Neutrophil (primary cell): ENCODE results near the gene CTAGE9.

Experiments
- H3K27ac ChIP-seq: fragments of 200-600 bp; sonication (generic); 2 replicates; pipeline ENCODE4 v1.5.1; 2016; ENCODE audit warnings: mild to moderate bottlenecking, moderate library complexity
- H3K27me3 ChIP-seq: fragments of 200-600 bp; sonication (generic); 2 replicates; pipeline ENCODE4 v1.6.0; 2016; ENCODE audit warnings: mild to moderate bottlenecking
- H3K36me3 ChIP-seq: fragments of 200-600 bp; sonication (generic); 2 replicates; pipeline ENCODE4 v1.5.1; 2017
- H3K4me1 ChIP-seq, 2 experiments: fragments of 200-600 bp in 1 of 2; sonication (generic) in 1 of 2; 1 replicate in 1 of 2; 2 replicates in 1 of 2; pipeline versions ENCODE4 v1.5.1 to v1.6.1; 2013 to 2016; ENCODE audit warnings: low read depth in 1 of 2, low read length in 1 of 2, mild to moderate bottlenecking in 1 of 2, moderate library complexity in 1 of 2; ENCODE audit not compliant: control insufficient read depth in 1 of 2, insufficient read depth in 1 of 2
- H3K4me3 ChIP-seq, 2 experiments: fragments of 200-600 bp in 1 of 2; sonication (generic) in 1 of 2; 1 replicate in 1 of 2; 2 replicates in 1 of 2; pipeline ENCODE4 v1.5.1; 2013 to 2016; ENCODE audit warnings: low read depth in 1 of 2, low read length in 1 of 2, mild to moderate bottlenecking in 1 of 2, moderate library complexity in 1 of 2
- H3K9me3 ChIP-seq: fragments of 200-600 bp; sonication (generic); 2 replicates; pipeline ENCODE4 v1.5.1; 2016
- TF ChIP-seq, protein P1 (sequence below): fragments of 200-600 bp; sonication (generic); IDR thresholded peaks from 2 replicates; pipeline ENCODE4 v1.5.1; 2016; ENCODE audit warnings: antibody characterized with exemption

CTAGE9 gene

DNA sequence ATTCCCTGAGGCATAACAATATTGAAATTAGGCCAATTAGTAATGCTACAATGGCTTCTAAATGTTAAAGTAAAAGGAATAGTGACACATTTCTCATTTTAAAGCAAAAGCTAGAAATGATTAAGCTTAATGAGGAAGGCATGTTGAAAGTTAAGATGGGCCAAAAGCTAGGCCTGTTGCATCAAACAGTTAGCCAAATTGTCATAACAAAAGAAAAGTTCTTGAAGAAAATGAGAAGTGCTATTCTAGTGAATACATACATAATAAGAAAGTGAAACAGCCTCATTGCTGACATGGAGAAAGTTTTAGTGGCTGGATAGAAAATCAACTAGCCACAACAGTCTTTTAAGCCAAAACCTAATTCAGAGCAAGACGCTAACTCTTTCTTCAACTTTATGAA lies 22.5 kb downstream of the CTAGE9 start:
- H3K4me1 ChIP-seq = no peaks in the 10 kb centered on the region
- H3K27me3 ChIP-seq = no peaks in the 10 kb centered on the region
- no peaks in the 10 kb centered on the region for H3K36me3 ChIP-seq
- no peak overlapping the region for H3K4me3 ChIP-seq
- TF ChIP-seq, protein P1, sequence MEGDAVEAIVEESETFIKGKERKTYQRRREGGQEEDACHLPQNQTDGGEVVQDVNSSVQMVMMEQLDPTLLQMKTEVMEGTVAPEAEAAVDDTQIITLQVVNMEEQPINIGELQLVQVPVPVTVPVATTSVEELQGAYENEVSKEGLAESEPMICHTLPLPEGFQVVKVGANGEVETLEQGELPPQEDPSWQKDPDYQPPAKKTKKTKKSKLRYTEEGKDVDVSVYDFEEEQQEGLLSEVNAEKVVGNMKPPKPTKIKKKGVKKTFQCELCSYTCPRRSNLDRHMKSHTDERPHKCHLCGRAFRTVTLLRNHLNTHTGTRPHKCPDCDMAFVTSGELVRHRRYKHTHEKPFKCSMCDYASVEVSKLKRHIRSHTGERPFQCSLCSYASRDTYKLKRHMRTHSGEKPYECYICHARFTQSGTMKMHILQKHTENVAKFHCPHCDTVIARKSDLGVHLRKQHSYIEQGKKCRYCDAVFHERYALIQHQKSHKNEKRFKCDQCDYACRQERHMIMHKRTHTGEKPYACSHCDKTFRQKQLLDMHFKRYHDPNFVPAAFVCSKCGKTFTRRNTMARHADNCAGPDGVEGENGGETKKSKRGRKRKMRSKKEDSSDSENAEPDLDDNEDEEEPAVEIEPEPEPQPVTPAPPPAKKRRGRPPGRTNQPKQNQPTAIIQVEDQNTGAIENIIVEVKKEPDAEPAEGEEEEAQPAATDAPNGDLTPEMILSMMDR = no peak
- H3K27ac ChIP-seq = no peak overlapping the region
- H3K9me3 ChIP-seq = no peaks in the 10 kb centered on the region

- no peaks in the 10 kb centered on the region for H3K27me3 ChIP-seq
- H3K27ac ChIP-seq = no peak overlapping the region
- H3K9me3 ChIP-seq = no peaks in the 10 kb centered on the region
- H3K4me1 ChIP-seq = no peaks in the 10 kb centered on the region
- TF ChIP-seq, protein P1 = no peak
- H3K36me3 ChIP-seq = no peaks in the 10 kb centered on the region
- H3K4me3 ChIP-seq = no peak overlapping the region
Observed at GRCh38 chr6:131687022-131687421, 23.8 kb downstream of the CTAGE9 start.

DNA sequence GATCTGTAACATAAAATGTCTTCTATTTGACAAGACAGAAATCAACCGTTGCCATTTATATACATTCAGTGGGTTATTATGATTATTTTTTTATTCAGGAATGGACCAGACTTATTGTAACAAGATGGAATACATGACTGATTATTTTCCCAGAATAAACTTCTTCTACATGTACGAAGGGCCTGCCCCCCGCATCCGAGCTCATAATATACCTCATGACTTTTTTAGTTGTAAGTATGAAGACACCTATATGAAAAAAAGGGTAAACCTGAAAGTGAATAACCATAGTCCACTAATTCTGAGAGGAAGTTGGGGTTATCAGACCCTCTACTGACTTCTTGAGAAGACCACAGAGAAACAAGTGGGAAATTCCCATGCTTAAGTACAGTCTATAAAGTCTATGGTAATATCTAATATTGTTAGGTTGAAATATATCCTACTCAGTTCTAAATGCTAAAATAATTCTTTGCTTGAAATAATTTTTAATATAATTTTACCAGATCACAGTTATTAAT lies 25.5 kb downstream of the CTAGE9 start:
- TF ChIP-seq, protein P1 = no peak
- Histone ChIP-seq H3K27ac (no peak overlapping the region), H3K27me3 (no peaks in the 10 kb centered on the region), H3K36me3 (no peaks in the 10 kb centered on the region), H3K4me3 (no peak overlapping the region), H3K4me1 (no peaks in the 10 kb centered on the region), H3K9me3 (no peaks in the 10 kb centered on the region)

GRCh38 chr6:131683479-131683878 lies 27.3 kb downstream of the CTAGE9 start:
- Histone ChIP-seq H3K4me1 (no peaks in the 10 kb centered on the region), H3K4me3 (no peak overlapping the region), H3K36me3 (no peaks in the 10 kb centered on the region), H3K9me3 (no peaks in the 10 kb centered on the region), H3K27me3 (no peaks in the 10 kb centered on the region), H3K27ac (no peak overlapping the region)
- TF ChIP-seq, protein P1 = no peak

- H3K36me3 ChIP-seq = no peaks in the 10 kb centered on the region
- no peaks in the 10 kb centered on the region for H3K9me3 ChIP-seq
- H3K27ac ChIP-seq = no peak overlapping the region
- no peaks in the 10 kb centered on the region for H3K4me1 ChIP-seq
- no peak overlapping the region for H3K4me3 ChIP-seq
- no peaks in the 10 kb centered on the region for H3K27me3 ChIP-seq
- TF ChIP-seq, protein P1 = no peak
Observed at GRCh38 chr6:131682442-131682841, 28.4 kb downstream of the CTAGE9 start.

DNA sequence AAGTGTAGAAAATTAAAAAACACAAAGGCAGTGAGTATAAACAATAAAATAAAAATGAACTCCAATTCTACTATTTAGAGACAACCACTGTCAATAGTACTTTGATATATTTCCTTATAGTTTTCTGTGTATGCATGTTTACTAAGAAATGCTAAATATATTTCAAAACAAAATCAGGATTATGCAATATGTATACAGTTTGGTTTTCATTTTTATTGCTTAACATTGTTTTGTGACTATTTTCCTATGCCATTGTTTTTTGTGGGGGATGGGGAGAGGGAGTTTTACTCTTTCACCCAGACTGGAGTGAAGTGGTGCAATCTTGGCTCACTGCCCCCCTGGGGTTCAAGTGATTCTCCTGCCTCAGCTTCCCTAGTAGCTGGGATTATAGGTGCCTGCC lies 29.2 kb downstream of the CTAGE9 start:
- TF ChIP-seq, protein P1 = no peak
- H3K27ac ChIP-seq = no peak overlapping the region
- H3K4me3 ChIP-seq = no peak overlapping the region
- H3K27me3 ChIP-seq = no peaks in the 10 kb centered on the region
- no peaks in the 10 kb centered on the region for H3K36me3 ChIP-seq
- no peaks in the 10 kb centered on the region for H3K4me1 ChIP-seq
- no peaks in the 10 kb centered on the region for H3K9me3 ChIP-seq
